Activated CD4-positive, alpha-beta T cell treated with anti-CD3 and anti-CD28 coated beads, Interleukin-2, Interleukin-4, amounts not matched to agents 100 ng/mL and 50 ng/mL, durations not matched to agents 16 hours and 8 hours (primary cell): ENCODE measurements around the gene SMCO1.
"Not testable (repeated sequence)": the region's sequence is repeated elsewhere in the genome, so short reads cannot be mapped to it uniquely, and the experiment has no call there.

Experiments
- DNase-seq: peaks from one replicate; pipeline ENCODE4 v3.0.0-alpha.2; 2020; ENCODE audit warnings: low spot score

Gene SMCO1

DNA sequence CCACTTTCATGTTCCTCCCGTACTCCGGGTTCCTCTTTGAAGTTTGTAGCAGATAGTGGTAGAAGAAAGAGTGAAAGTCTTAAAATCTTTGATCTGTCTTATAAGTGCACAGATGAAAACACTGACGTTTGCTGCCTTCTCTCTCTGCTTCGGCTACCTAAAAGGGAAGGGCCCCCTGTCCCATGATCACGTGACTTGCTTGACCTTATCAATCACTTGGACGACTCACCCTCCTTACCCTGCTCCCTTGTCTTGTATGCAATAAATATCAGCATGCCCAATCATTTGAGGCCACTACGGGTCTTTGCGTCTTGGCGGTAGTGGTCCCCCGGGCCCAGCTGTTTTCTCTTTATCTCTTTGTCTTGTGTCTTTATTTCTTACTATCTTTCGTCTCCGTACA lies 6.1 kb upstream of the SMCO1 start:
- not testable (repeated sequence) for DNase-seq

- DNase-seq: no peak
Observed at GRCh38 chr3:196519718-196520082, 4.6 kb upstream of the SMCO1 start.

- peak; percentile 64 for DNase-seq
Observed at GRCh38 chr3:196518966-196519717, 4.0 kb upstream of the SMCO1 start.

DNA sequence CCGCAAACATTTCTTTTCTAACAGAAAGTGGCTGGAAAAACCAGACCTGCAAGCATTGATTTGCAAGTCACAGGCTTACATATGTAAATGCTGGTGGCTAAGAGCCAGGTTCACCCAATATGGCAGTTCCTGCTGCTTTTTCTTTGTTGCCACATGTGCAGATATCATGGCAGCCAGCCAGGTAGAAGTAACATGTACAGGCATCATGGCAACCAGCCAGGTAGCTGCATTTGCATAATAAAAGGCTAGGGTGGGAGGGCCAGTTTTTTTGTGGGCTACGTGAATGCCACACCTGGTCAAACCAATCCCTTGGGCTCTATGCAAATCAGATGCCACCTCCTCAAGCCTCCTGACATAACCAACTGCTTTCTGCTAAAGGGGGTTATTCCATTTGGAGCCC lies 2.8 kb upstream of the SMCO1 start:
- no peak for DNase-seq

GRCh38 chr3:196517162-196517800 lies 2.1 kb upstream of the SMCO1 start:
- DNase-seq: no peak

DNA sequence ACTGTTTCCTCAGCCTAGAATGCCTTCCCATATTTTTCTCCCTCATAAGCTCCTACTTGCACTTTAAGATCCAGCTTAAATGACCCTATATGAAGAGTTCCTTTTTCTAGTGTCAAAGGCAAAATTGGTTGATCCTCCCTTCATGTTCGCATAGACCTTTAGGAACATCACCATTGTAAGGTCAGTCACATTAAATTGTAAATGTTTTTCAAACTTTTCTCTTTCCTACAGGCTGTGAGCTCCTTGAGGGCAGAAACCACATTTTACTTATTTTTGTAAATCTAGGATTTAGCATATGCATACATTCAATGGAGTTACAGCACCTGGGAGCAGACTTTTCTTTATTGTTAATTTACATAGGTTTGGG lies 813 bp downstream of the SMCO1 start:
- DNase-seq: no peak

DNA sequence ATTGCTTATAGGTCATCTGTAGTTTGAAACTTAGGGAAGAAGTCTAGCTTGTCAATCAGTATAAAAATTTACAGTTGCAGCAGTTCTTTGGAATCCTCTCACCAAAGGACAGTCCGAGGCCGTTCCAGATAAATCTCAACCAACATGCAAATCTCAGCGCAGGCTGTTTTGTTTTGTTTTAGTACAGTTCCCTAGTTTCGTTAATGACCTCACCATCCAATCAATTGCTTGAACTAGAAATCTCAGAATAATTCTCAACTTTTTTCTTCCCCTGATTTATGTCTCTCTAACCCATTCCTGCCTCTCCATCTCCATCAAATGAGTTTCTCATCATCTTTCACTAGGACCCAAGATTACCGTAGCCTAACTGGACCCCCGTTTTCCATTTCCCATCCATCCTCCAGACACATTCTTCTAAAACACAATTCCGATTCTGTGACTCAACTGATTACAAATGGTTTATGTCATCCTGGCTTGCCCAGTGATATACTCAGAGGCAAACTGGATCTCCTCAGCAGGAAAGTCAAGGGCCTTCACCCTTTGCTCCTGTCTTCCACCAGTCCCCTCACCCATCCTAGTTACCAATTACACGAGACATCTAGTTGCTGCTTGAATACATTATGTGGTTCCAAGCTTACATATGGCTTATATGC lies 1.3 kb downstream of the SMCO1 start:
- no peak for DNase-seq

DNA sequence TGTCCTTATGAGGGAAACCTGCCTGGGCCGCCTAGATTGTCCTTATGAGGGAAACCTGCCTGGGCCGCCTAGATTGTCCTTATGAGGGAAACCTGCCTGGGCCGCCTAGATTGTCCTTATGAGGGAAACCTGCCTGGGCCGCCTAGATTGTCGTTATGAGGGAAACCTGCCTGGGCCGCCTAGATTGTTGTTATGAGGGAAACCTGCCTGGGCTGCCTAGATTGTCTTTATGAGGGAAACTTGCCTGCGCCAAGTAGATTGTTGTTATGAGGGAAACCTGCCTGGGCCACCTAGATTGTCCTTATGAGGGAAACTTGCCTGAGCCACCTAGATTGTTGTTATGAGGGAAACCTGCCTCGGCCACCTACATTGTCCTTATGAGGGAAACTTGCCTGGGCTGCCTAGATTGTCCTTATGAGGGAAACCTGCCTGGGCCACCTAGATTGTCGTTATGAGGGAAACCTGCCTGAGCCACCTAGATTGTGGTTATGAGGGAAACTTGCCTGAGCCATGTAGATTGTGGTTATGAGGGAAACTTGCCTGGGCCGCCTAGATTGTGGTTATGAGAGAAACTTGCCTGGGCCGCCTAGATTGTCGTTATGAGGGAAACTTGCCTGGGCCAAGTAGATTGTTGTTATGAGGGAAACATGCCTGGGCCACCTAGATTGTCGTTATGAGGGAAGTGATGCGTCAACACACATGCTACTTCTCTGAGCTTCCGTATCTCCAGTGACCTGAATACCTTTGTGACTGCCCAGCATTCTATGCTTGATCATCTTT lies 3.3 kb downstream of the SMCO1 start:
- DNase-seq: not testable (repeated sequence)

- not testable (repeated sequence) for DNase-seq
Observed at GRCh38 chr3:196511108-196511507, 4.0 kb downstream of the SMCO1 start.

- DNase-seq: no peak
Observed at GRCh38 chr3:196506687-196507086, 8.5 kb downstream of the SMCO1 start.

DNA sequence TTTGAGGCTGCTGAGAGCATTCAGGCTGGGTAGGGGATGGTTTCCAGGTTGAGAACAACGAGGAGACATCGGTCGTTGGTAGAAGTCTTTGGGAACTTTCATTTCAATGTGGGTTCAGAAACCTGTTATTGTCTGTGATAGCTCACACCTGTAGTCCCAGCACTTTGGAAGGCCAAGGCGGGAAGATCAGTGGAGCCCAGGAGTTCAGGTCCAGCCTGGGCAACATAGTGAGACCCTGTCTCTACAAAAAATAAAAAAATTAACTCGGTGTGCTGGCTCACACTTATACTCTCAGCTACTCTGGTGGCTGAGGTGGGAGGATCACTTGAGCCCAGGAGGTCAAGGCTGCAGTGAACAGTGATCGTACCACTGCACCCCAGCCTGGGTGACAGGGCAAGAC lies 10.6 kb downstream of the SMCO1 start:
- DNase-seq: no peak

- not testable (repeated sequence) for DNase-seq
Observed at GRCh38 chr3:196504077-196504398, 11.1 kb downstream of the SMCO1 start.

GRCh38 chr3:196503196-196504076 lies 11.7 kb downstream of the SMCO1 start, which contains the start of gene RNF168:
TSS of gene RNF168 (minus strand) at chr3:196503768. CDS start at chr3:196503173, 595 bp downstream.
- DNase-seq: peak; percentile 97

DNA sequence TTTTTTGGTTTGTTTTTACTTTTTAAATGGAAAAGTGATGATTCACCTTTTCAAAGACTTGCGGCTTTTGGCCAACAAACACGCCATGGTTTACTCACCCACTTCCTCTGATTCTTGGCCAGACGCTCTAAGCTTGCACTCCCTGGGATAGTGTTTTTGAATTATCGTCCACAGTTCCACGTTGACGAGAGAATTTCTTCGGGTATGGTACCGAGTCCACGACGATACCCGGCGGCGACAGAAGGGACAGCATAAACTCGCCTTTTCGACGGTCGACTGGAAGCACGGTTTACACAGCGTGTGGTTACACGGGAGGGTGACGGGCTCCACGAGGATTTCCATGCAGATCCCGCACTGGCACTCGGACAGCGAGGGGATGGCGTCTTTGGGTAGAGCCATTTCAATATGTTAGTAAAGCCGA lies 12.4 kb downstream of the SMCO1 start:
- DNase-seq: peak; percentile 82

GRCh38 chr3:196501316-196502044 lies 13.7 kb downstream of the SMCO1 start:
- peak; percentile 27 for DNase-seq

DNA sequence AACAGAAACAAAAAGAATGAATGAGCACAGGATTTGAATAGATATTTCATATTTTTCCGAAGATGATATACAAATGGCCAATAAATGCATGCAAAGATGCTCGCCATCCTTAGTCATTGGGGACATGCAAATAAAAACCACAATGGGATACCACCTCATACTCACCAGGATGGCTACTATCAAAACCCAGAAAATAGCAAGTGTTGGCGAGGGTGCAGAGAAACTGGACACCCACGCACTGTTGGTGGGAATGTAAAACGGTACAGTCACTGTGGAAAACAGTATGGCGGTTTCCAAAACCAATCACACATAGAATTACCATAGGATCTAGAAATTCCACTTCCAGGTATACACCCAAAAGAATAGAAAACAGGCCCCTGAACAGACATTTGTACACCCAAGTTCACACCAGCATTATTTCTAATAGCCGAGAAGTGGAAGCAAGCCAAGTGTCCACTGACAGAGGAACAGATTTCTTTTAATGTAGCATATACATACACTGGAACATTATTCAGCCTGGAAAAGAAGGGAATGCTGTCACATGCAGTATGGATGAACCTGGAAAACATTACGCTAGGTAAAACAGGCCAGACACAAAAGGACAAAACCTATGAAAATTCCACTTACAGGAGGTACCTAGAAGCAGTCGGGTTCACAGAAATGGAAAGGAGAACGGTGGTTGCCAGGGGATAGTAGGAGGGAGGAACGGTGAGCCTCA lies 15.2 kb downstream of the SMCO1 start:
- DNase-seq: no peak

GRCh38 chr3:196499061-196499460 lies 16.1 kb downstream of the SMCO1 start:
- no peak for DNase-seq

- no peak for DNase-seq
Observed at GRCh38 chr3:196498297-196498696, 16.8 kb downstream of the SMCO1 start.

DNA sequence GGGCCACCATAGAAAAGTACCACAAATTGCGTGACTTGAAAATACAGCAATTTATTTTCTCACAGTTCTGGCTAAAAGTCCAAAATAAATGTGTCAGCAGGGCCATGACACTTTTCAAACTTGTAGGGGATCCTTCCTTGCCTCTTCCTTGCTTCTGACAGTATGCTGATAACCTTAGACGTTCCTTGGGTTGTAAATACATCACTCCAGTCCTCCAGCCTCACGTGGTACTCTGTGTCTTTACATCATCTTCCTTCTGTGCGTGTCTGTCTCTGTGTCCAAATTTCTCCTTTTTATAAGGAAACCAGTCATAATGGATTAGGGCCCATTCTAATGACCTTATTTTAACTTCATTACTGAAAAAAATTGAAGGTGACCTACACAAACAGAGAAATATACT lies 19.0 kb downstream of the SMCO1 start:
- DNase-seq: no peak

DNA sequence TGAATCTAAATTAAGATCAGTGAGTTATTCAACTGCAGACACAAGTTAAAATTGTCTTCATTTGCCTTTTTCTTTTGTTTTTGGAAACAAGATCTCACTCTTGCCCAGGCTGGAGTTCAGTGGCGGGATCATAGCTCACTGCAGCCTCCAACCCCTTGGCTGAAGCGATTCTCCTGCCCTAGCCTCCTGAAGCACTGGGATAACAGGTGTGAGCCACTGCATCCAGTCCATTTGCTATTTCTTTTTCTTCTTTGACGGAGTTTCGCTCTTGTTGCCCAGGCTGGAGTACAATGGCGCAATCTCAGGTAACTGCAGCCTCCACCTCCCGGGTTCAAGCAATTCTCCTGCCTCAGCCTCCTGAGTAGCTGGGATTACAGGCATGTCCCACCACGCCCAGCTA lies 21.9 kb downstream of the SMCO1 start:
- DNase-seq: no peak
